GM19467 (cell line): Measurements from ENCODE around the gene BRD2.
A peak's percentile ranks its signal among the peaks of the same experiment; 100 is the strongest.

Experiments
- ATAC-seq: cut with Tn5 transposase; IDR thresholded peaks from one replicate; pipeline ENCODE4 v1.9.1; 2021; ENCODE audit warnings: mild to moderate bottlenecking, moderate library complexity; ENCODE audit not compliant: unreplicated experiment

BRD2 gene

GRCh38 chr6:32984622-32985389, 16.4 kb downstream of the BRD2 start:
- ATAC-seq: peak; percentile 52

GRCh38 chr6:32989368-32989767, 21.0 kb downstream of the BRD2 start:
- ATAC-seq: no peak

GRCh38 chr6:32991972-32992371, 23.6 kb downstream of the BRD2 start:
- no peak for ATAC-seq

GRCh38 chr6:32993363-32993973, 25.1 kb downstream of the BRD2 start:
- ATAC-seq: no peak

- ATAC-seq: no peak
These were observed 27.1 kb downstream of the BRD2 start for GRCh38 chr6:32995448-32995847.

- ATAC-seq: no peak
These were observed 31.7 kb downstream of the BRD2 start for GRCh38 chr6:33000055-33000454.

- ATAC-seq: no peak
These were observed 33.3 kb downstream of the BRD2 start for GRCh38 chr6:33001685-33002084.

GRCh38 chr6:33004940-33005339, 36.5 kb downstream of the BRD2 start:
- ATAC-seq: no peak

- no peak for ATAC-seq
These were observed 39.5 kb downstream of the BRD2 start for GRCh38 chr6:33007831-33008400.

- ATAC-seq: peak; percentile 59
These were observed 40.8 kb downstream of the BRD2 start, which contains the start of gene HLA-DOA for GRCh38 chr6:33008944-33009861. TSS of gene HLA-DOA (minus strand) at chr6:33009591.

GRCh38 chr6:33010356-33010755, 42.0 kb downstream of the BRD2 start:
- no peak for ATAC-seq

- ATAC-seq: no peak
These were observed 45.2 kb downstream of the BRD2 start for GRCh38 chr6:33013608-33014007.

GRCh38 chr6:33014841-33015634, 46.6 kb downstream of the BRD2 start:
- no peak for ATAC-seq

GRCh38 chr6:33015798-33016197, 47.4 kb downstream of the BRD2 start:
- no peak for ATAC-seq

GRCh38 chr6:33017018-33017417, 48.6 kb downstream of the BRD2 start:
- no peak for ATAC-seq

- no peak for ATAC-seq
These were observed 49.4 kb downstream of the BRD2 start for GRCh38 chr6:33017694-33018353.

GRCh38 chr6:33018418-33018817, 50.0 kb downstream of the BRD2 start:
- ATAC-seq: no peak

- ATAC-seq: no peak
These were observed 50.5 kb downstream of the BRD2 start for GRCh38 chr6:33018904-33019303.

- ATAC-seq: no peak
These were observed 51.0 kb downstream of the BRD2 start for GRCh38 chr6:33019372-33019771.

GRCh38 chr6:33021917-33022316, 53.5 kb downstream of the BRD2 start:
- ATAC-seq: no peak
